IMR-90 (cell line): ENCODE measurements around the gene ARHGEF17. TPM values are rescaled to one million over a fixed set of nuclear protein-coding genes. Genes with fewer than 3 reads are reported as not detected.

Source experiments
- ATAC-seq: fragments of 200-7000 bp; cut with Tn5 transposase; 2 replicates; pipeline ENCODE4 v1.9.1; 2020; ENCODE audit warnings: low read depth, mild to moderate bottlenecking, moderate library complexity
- BruUV-seq: library from RNA; stranded (reverse); fragments of 400-500 nt; replicated peaks from 2 replicates; lab custom pipeline; 2021; lab: Mats Ljungman, UMichigan
- CTCF ChIA-PET: fragments of 300-600 bp; formaldehyde crosslinking; extraction: SDS; loops from one replicate; lab custom pipeline; 2021; ENCODE audit warnings: antibody characterized with exemption; lab: Yijun Ruan, JAX
- POLR2A ChIA-PET: fragments of 300-600 bp; sonication (Branson Sonifier 250); formaldehyde crosslinking; loops from one replicate; lab custom pipeline; 2022; ENCODE audit warnings: antibody characterized with exemption; ENCODE audit not compliant: unreplicated experiment; lab: Charles Lee
- DNase-seq: peaks from one replicate; pipeline ENCODE4 v3.0.0; 2013
- H2AFZ ChIP-seq: replicated peaks from 2 replicates; pipeline ENCODE3; 2013; ENCODE audit warnings: low read length, mild to moderate bottlenecking; ENCODE audit not compliant: poor library complexity
- H2AK5ac ChIP-seq: 2 replicates; pipeline ENCODE4 v1.6.1; 2013; ENCODE audit warnings: low read depth, low read length, inconsistent platforms
- H2AK9ac ChIP-seq: replicated peaks from 2 replicates; pipeline ENCODE3; 2013; ENCODE audit warnings: mild to moderate bottlenecking, low read depth, low read length, moderate library complexity; ENCODE audit not compliant: poor library complexity
- H2BK120ac ChIP-seq: 2 replicates; pipeline ENCODE4 v1.6.1; 2013; ENCODE audit warnings: low read depth, low read length, inconsistent platforms
- H2BK15ac ChIP-seq: 3 replicates; pipeline ENCODE4 v1.6.1; 2013; ENCODE audit warnings: low read depth, low read length, inconsistent platforms
- H2BK20ac ChIP-seq: 2 replicates; pipeline ENCODE4 v1.6.1; 2013; ENCODE audit warnings: low read depth, mild to moderate bottlenecking, inconsistent platforms, low read length, moderate library complexity
- H2BK5ac ChIP-seq: 2 replicates; pipeline ENCODE4 v1.6.1; 2013; ENCODE audit warnings: mild to moderate bottlenecking, low read depth, low read length, inconsistent platforms; ENCODE audit not compliant: poor library complexity, severe bottlenecking
- H3K14ac ChIP-seq: replicated peaks from 2 replicates; pipeline ENCODE4 v1.6.1; 2013; ENCODE audit warnings: low read depth, low read length, inconsistent platforms
- H3K18ac ChIP-seq: 2 replicates; pipeline ENCODE4 v1.6.1; 2013; ENCODE audit warnings: low read depth, low read length, control low read depth
- H3K23ac ChIP-seq: 2 replicates; pipeline ENCODE4 v1.6.1; 2013; ENCODE audit warnings: low read depth, low read length, inconsistent platforms
- H3K27ac ChIP-seq: 2 replicates; pipeline ENCODE4 v1.5.1; 2013; ENCODE audit warnings: mild to moderate bottlenecking, control low read depth, low read length; ENCODE audit not compliant: insufficient read depth
- H3K27me3 ChIP-seq: 2 replicates; pipeline ENCODE4 v1.6.1; 2013; ENCODE audit warnings: low read length; ENCODE audit not compliant: control insufficient read depth, insufficient read depth
- H3K36me3 ChIP-seq: 2 replicates; pipeline ENCODE4 v1.6.1; 2013; ENCODE audit warnings: low read length, mixed read lengths; ENCODE audit not compliant: control insufficient read depth, insufficient read depth
- H3K4ac ChIP-seq: 2 replicates; pipeline ENCODE4 v1.6.1; 2013; ENCODE audit warnings: low read depth, low read length, inconsistent platforms
- H3K4me1 ChIP-seq: 2 replicates; pipeline ENCODE4 v1.6.1; 2013; ENCODE audit warnings: low read length, mixed read lengths; ENCODE audit not compliant: control insufficient read depth, insufficient read depth
- H3K4me2 ChIP-seq: 2 replicates; pipeline ENCODE4 v1.6.1; 2013; ENCODE audit warnings: low read depth, mild to moderate bottlenecking, control low read depth, low read length, moderate library complexity
- H3K4me3 ChIP-seq: 2 replicates; pipeline ENCODE4 v1.5.1; 2013; ENCODE audit warnings: low read depth, mild to moderate bottlenecking, control low read depth, low read length, moderate library complexity; ENCODE audit not compliant: insufficient read depth
- H3K56ac ChIP-seq: 2 replicates; pipeline ENCODE4 v1.6.1; 2013; ENCODE audit warnings: low read length, inconsistent platforms; ENCODE audit not compliant: insufficient read depth; ENCODE audit errors: extremely low read depth
- H3K79me1 ChIP-seq, 2 experiments: 2 replicates each; pipeline ENCODE4 v1.6.1; 2013; ENCODE audit warnings: low read length in 2 of 2, inconsistent platforms in 1 of 2, low read depth in 1 of 2
- H3K9ac ChIP-seq: 2 replicates; pipeline ENCODE4 v1.6.1; 2013; ENCODE audit warnings: low read depth, low read length, control low read depth
- H3K9me1 ChIP-seq: 2 replicates; pipeline ENCODE4 v1.6.1; 2013; ENCODE audit warnings: low read length, inconsistent platforms; ENCODE audit not compliant: insufficient read depth
- H3K9me3 ChIP-seq: 2 replicates; pipeline ENCODE4 v1.6.1; 2013; ENCODE audit warnings: low read length; ENCODE audit not compliant: control insufficient read depth, insufficient read depth
- H4K20me1 ChIP-seq: 2 replicates; pipeline ENCODE4 v1.6.1; 2013; ENCODE audit warnings: low read length, inconsistent platforms; ENCODE audit not compliant: insufficient read depth
- H4K5ac ChIP-seq: 2 replicates; pipeline ENCODE4 v1.6.1; 2013; ENCODE audit warnings: mild to moderate bottlenecking, low read depth, low read length, control low read depth
- H4K8ac ChIP-seq, 2 experiments: 2 replicates each; pipeline ENCODE4 v1.6.1; 2013; ENCODE audit warnings: low read depth in 2 of 2, low read length in 2 of 2, control low read depth in 1 of 2, inconsistent platforms in 1 of 2
- H4K91ac ChIP-seq: 2 replicates; pipeline ENCODE4 v1.6.1; 2013; ENCODE audit warnings: low read depth, low read length, inconsistent platforms; ENCODE audit not compliant: insufficient read depth
- BHLHE40 ChIP-seq: fragments of 150-350 bp; IDR thresholded peaks from 2 replicates; pipeline ENCODE4 v1.6.1; 2016; ENCODE audit warnings: mild to moderate bottlenecking, low read depth, low read length
- CEBPB ChIP-seq: IDR thresholded peaks from 2 replicates; pipeline ENCODE4 v1.6.1; 2012; ENCODE audit warnings: low read depth, low read length, improper control_type of control experiment
- CHD1 ChIP-seq: IDR thresholded peaks from 2 replicates; pipeline ENCODE4 v1.6.1; 2012; ENCODE audit warnings: low read depth, low read length, improper control_type of control experiment
- CTCF ChIP-seq: conservative IDR thresholded peaks from 2 replicates; pipeline ENCODE4 v1.5.1; 2012; ENCODE audit warnings: mild to moderate bottlenecking, low read depth, low read length, improper control_type of control experiment
- ELK1 ChIP-seq: fragments of 150-350 bp; IDR thresholded peaks from 2 replicates; pipeline ENCODE4 v1.6.1; 2016; ENCODE audit warnings: low read depth, mild to moderate bottlenecking, low read length, moderate library complexity, borderline replicate concordance
- FOS ChIP-seq: fragments of 150-350 bp; IDR thresholded peaks from 2 replicates; pipeline ENCODE4 v1.6.1; 2016; ENCODE audit warnings: low read depth, low read length
- MAFK ChIP-seq: IDR thresholded peaks from 2 replicates; pipeline ENCODE4 v1.6.1; 2012; ENCODE audit warnings: low read depth, low read length, improper control_type of control experiment
- MAZ ChIP-seq: IDR thresholded peaks from 2 replicates; pipeline ENCODE4 v1.6.1; 2012; ENCODE audit warnings: low read depth, mild to moderate bottlenecking, low read length, improper control_type of control experiment, moderate library complexity, borderline replicate concordance
- MXI1 ChIP-seq: IDR thresholded peaks from 2 replicates; pipeline ENCODE4 v1.6.1; 2012; ENCODE audit warnings: low read depth, mild to moderate bottlenecking, low read length, moderate library complexity, borderline replicate concordance
- NFE2L2 ChIP-seq: fragments of 150-350 bp; IDR thresholded peaks from 2 replicates; pipeline ENCODE4 v1.6.1; 2016; ENCODE audit warnings: low read depth, mild to moderate bottlenecking, low read length
- POLR2A ChIP-seq: IDR thresholded peaks from 2 replicates; pipeline ENCODE4 v1.6.1; 2012; ENCODE audit warnings: mild to moderate bottlenecking, low read depth, low read length
- RAD21 ChIP-seq: IDR thresholded peaks from 2 replicates; pipeline ENCODE4 v1.6.1; 2012; ENCODE audit warnings: low read length, improper control_type of control experiment
- RCOR1 ChIP-seq: IDR thresholded peaks from 2 replicates; pipeline ENCODE4 v1.6.1; 2012; ENCODE audit warnings: mild to moderate bottlenecking, low read length, improper control_type of control experiment; ENCODE audit not compliant: insufficient replicate concordance
- RFX5 ChIP-seq: IDR thresholded peaks from 2 replicates; pipeline ENCODE4 v1.8.0; 2012; ENCODE audit warnings: low read depth, mild to moderate bottlenecking, low read length, moderate library complexity
- SMC3 ChIP-seq: fragments of 150-350 bp; IDR thresholded peaks from 2 replicates; pipeline ENCODE4 v1.6.1; 2016; ENCODE audit warnings: low read depth, mild to moderate bottlenecking, antibody characterized with exemption, low read length, moderate library complexity
- WGBS, 2 experiments: methylation state at CpG; one replicate each; pipeline versions ENCODE4 v1.1.5 to v1.1.7; 2013; ENCODE audit warnings: missing lambda C conversion rate in 2 of 2; ENCODE audit not compliant: insufficient read length in 1 of 2; ENCODE audit errors: extremely low coverage in 2 of 2; 5-methylcytosine and 5-hydroxymethylcytosine counted together
- dilution Hi-C: fragments of 300-500 bp; cut with HindIII; formaldehyde crosslinking; loops from one replicate; pipeline ENCODE4 v1.14.3; 2018; ENCODE audit warnings: low sequenced_read_pairs; ENCODE audit not compliant: unreplicated experiment
- in situ Hi-C: fragments of 300-500 bp; cut with MboI; formaldehyde crosslinking; loops from 3 replicates; pipeline ENCODE4 v1.14.3; 2019; ENCODE audit warnings: low sequenced_read_pairs, inconsistent platforms, mixed read lengths
- intact Hi-C: fragments of 100-400 bp; cut with micrococcal nuclease; formaldehyde crosslinking; loops from 2 replicates; pipeline ENCODE4 v1.10.0; 2022
- polyA plus RNA-seq, 3 experiments: library from polyadenylated mRNA; depleted of rRNA; stranded (reverse); fragments of >200 nt; gene quantifications; 2 replicates each; pipeline ENCODE4 v1.2.3, GENCODE V29; 2012; ENCODE audit warnings: low replicate concordance in 1 of 3
- total RNA-seq: library from RNA; depleted of rRNA; stranded (reverse); fragments of >200 nt; gene quantifications from 2 replicates; pipeline ENCODE4 v1.2.3, GENCODE V29; 2012
- TF ChIP-seq, protein P1 (sequence below): fragments of 150-350 bp; IDR thresholded peaks from 2 replicates; pipeline ENCODE4 v1.6.1; 2017; ENCODE audit warnings: mild to moderate bottlenecking, antibody characterized with exemption, low read length, low read depth

Gene ARHGEF17
- total and polyA plus RNA-seq, 2 of the 4 experiments (the other 2 are of a cell fraction) = 21.7 to 97.7 TPM

- in situ Hi-C loops (no loop called here), intact Hi-C loops (no loop called here), dilution Hi-C loops (no loop called here)
- DNase-seq = no peak
- Histone ChIP-seq H2BK20ac (no peak overlapping the region), H3K79me1 (peaks cover 3 to 19% of the 10 kb centered on the region in 2 experiments; a peak in 3 of 4 replicates), H3K27ac (no peak overlapping the region), H3K9me1 (peaks cover 27% of the 10 kb centered on the region), H3K4ac (no peak overlapping the region), H4K5ac (no peak overlapping the region), H4K91ac (no peak overlapping the region), H2BK120ac (no peak overlapping the region), H3K56ac (no peak overlapping the region), H3K23ac (no peak overlapping the region), H2AFZ (no peak overlapping the region), H3K4me2 (no peak overlapping the region), H4K8ac (no peak overlapping the region), H3K4me1 (peaks cover 14% of the 10 kb centered on the region), H3K18ac (no peak overlapping the region), H3K36me3 (peaks cover 17% of the 10 kb centered on the region), H3K4me3 (no peak overlapping the region), H3K27me3 (no peaks in the 10 kb centered on the region), H2AK5ac (no peak overlapping the region), H2AK9ac (no peak overlapping the region), H3K9ac (no peak overlapping the region), H2BK5ac (no peak overlapping the region), H3K9me3 (no peaks in the 10 kb centered on the region), H3K14ac (no peak overlapping the region), H2BK15ac (no peak overlapping the region), H4K20me1 (no peaks in the 10 kb centered on the region; the same call in 1 of the 2 replicates)
- ChIA-PET POLR2A (no interaction called here), CTCF (no interaction called here)
- no CpG with 5 or more reads among the region's 2 CpGs for WGBS, 2 experiments
- TF ChIP-seq RFX5 (no peak), ELK1 (no peak), CEBPB (no peak), MAZ (no peak), MAFK (no peak), MXI1 (no peak), FOS (no peak), BHLHE40 (no peak), RCOR1 (no peak), SMC3 (no peak), CTCF (no peak), CHD1 (no peak), POLR2A (no peak), NFE2L2 (no peak), RAD21 (no peak)
- TF ChIP-seq, protein P1, sequence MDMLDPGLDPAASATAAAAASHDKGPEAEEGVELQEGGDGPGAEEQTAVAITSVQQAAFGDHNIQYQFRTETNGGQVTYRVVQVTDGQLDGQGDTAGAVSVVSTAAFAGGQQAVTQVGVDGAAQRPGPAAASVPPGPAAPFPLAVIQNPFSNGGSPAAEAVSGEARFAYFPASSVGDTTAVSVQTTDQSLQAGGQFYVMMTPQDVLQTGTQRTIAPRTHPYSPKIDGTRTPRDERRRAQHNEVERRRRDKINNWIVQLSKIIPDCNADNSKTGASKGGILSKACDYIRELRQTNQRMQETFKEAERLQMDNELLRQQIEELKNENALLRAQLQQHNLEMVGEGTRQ = no peak
- BruUV-seq = no TSS peak
- ATAC-seq = no peak
Observed at GRCh38 chr11:73413256-73413655, 105.2 kb downstream of the ARHGEF17 start.
